ENCODE results near the gene PANK4.

DNA sequence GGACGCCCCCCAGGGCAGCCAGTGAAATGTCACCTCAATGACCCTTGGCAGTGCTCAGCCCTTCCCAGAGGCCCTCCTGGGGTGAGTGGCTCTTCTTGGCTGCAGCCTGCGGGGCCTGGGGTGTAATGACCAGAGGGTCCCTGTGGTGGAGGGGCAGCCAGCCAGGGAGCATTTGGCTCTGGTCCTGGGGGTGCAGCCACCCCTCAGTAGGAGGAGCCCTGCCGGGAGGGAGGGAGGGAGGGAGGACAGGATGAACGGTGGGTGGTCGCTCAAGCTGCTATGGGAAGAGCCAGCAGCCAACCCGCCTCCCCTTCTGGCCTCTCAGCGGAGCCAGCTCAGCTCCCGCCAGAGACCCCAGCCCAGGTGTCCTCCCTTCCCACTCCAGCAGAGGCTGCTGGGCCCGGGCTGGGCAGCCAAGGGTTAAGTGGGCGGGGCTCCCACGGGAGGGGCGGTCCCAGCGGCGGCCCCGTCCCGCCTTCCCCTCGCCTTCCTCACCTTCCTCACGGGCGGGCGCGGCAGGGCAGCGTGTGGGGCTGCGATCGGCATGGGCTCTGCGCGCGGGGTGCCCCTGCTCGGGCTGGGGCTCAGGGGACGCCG is 59.3 kb downstream of the PANK4 start:
- TF ChIP-seq EZH2 (IDR thresholded peaks at IDR 0.05) (no peak), POLR2AphosphoS5 (IDR thresholded peaks at IDR 0.05; ENCODE audit: borderline replicate concordance, low read depth, low read length) (no peak)
